ENCODE measurements around the gene SLC25A13. TPM values are rescaled to one million over a fixed set of nuclear protein-coding genes. Genes with fewer than 3 reads are reported as not detected.
A peak's percentile ranks its signal among the peaks of the same experiment; 100 is the strongest.

The SLC25A13 gene
- total and polyA plus RNA-seq, 2 of the 13 experiments (the other 11 are each of a cell fraction or from before 2014, with no cell fraction given): 36.2 to 84.9 TPM

DNA sequence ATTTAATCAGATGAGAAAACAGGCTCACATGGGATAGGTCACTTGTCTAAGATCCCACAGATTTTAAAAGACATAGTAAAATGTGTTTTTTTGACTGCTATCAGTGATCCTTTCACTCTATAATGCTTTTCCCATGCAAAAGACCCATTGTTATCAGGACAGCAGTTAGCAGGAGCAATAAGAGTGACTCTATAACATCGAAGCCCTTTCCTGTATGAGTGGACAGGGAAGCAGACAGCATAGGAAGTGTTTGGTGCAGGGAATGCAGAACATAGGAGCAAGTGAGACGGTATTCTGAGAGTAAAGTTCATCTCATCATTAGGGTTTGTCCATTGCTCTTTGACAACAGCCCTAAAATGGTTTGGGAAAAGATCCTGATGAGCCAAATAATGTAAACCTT lies 68.5 kb downstream of the SLC25A13 start (continued):
- TF ChIP-seq, protein P1, sequence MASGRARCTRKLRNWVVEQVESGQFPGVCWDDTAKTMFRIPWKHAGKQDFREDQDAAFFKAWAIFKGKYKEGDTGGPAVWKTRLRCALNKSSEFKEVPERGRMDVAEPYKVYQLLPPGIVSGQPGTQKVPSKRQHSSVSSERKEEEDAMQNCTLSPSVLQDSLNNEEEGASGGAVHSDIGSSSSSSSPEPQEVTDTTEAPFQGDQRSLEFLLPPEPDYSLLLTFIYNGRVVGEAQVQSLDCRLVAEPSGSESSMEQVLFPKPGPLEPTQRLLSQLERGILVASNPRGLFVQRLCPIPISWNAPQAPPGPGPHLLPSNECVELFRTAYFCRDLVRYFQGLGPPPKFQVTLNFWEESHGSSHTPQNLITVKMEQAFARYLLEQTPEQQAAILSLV (CRISPR knock-in tag; IDR thresholded peaks at IDR 0.05; ENCODE audit: borderline replicate concordance): no peak

DNA sequence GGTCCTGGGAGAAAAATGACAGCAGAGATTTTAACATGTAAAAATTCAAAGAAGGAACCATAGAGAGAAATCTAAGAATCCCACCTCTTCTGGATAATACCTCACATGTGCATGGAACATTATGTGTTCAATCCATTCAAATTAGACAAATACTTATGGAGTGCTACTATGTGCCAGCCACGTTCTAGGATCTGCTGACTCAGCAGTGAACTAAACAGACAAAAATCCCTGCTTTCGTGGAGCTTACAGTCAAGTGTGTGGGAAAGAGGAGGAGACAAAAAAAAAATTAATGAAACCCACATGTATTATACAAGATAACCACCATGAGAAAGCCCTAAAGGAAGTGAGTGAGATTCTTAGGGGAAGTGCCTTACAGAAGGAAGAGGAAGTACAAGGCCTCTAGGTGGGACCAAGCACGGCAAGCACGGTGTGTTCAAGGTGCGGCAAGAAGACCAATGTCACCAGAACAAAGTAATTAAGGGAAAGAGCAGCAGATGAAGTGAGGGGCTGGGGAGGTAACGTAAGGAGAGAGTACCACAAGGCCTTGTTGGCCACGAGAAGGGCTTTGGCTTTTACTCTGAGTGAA lies 71.0 kb downstream of the SLC25A13 start:
- POLR2A ChIA-PET: no interaction called here
- Histone ChIP-seq H3K27me3 (ENCODE audit: control insufficient read depth in 1 of 2, insufficient read depth in 2 of 2, low read length in 2 of 2) (no peaks in the 10 kb centered on the region), H2AFZ (ENCODE audit: low read length) (no peak overlapping the region), H3K36me3 (replicated peaks in 1 of 2; ENCODE audit: control insufficient read depth in 1 of 2, insufficient read depth in 2 of 2, low read length in 2 of 2) (peaks cover 0 to 19% of the 10 kb centered on the region in 2 experiments; a peak in 1 of 5 replicates), H3K9me3 (ENCODE audit: low read length) (no peaks in the 10 kb centered on the region), H3K4me1 (ENCODE audit: insufficient read depth, low read length) (peaks cover 40% of the 10 kb centered on the region), H3K79me2 (ENCODE audit: insufficient read depth, low read length) (peaks cover 79% of the 10 kb centered on the region), H3K9ac (ENCODE audit: insufficient read depth, low read depth, low read length) (no peak overlapping the region), H3K27ac (ENCODE audit: extremely low read length, insufficient read depth, low read length) (no peak overlapping the region), H3K4me2 (ENCODE audit: low read depth, low read length) (no peak overlapping the region), H3K4me3 (replicated peaks in 1 of 3; ENCODE audit: insufficient read depth in 1 of 3, low read depth in 2 of 3, low read length in 3 of 3) (no peak overlapping the region), H4K20me1 (ENCODE audit: insufficient read depth, low read length) (no peaks in the 10 kb centered on the region; the same call in 1 of the 2 replicates)
- ATAC-seq (no peak), FAIRE-seq (no peak), DNase-seq (ENCODE audit: low spot score) (no peak)
- in situ Hi-C loops (cut with HindIII; ENCODE audit: extremely low pct_ligation_motif_present, low pct_unique_long_range_greater_than_20kb): no loop called here
- WGBS (ENCODE audit: low lambda C conversion rate): 82% methylated on average over 7 of the region's 7 CpGs
- intact Hi-C loops (cut with micrococcal nuclease; ENCODE audit: unreplicated experiment): loop anchor here (10.0 kb wide), 1 partner anchor 54 kb away; no protein-coding TSS in a partner anchor
- no TSS peak for BruUV-seq (replicated peaks)
- CTCF ChIA-PET (ENCODE audit: low intra/inter-chr PET ratio, low total read pairs): no interaction called here
- TF ChIP-seq, protein P2, sequence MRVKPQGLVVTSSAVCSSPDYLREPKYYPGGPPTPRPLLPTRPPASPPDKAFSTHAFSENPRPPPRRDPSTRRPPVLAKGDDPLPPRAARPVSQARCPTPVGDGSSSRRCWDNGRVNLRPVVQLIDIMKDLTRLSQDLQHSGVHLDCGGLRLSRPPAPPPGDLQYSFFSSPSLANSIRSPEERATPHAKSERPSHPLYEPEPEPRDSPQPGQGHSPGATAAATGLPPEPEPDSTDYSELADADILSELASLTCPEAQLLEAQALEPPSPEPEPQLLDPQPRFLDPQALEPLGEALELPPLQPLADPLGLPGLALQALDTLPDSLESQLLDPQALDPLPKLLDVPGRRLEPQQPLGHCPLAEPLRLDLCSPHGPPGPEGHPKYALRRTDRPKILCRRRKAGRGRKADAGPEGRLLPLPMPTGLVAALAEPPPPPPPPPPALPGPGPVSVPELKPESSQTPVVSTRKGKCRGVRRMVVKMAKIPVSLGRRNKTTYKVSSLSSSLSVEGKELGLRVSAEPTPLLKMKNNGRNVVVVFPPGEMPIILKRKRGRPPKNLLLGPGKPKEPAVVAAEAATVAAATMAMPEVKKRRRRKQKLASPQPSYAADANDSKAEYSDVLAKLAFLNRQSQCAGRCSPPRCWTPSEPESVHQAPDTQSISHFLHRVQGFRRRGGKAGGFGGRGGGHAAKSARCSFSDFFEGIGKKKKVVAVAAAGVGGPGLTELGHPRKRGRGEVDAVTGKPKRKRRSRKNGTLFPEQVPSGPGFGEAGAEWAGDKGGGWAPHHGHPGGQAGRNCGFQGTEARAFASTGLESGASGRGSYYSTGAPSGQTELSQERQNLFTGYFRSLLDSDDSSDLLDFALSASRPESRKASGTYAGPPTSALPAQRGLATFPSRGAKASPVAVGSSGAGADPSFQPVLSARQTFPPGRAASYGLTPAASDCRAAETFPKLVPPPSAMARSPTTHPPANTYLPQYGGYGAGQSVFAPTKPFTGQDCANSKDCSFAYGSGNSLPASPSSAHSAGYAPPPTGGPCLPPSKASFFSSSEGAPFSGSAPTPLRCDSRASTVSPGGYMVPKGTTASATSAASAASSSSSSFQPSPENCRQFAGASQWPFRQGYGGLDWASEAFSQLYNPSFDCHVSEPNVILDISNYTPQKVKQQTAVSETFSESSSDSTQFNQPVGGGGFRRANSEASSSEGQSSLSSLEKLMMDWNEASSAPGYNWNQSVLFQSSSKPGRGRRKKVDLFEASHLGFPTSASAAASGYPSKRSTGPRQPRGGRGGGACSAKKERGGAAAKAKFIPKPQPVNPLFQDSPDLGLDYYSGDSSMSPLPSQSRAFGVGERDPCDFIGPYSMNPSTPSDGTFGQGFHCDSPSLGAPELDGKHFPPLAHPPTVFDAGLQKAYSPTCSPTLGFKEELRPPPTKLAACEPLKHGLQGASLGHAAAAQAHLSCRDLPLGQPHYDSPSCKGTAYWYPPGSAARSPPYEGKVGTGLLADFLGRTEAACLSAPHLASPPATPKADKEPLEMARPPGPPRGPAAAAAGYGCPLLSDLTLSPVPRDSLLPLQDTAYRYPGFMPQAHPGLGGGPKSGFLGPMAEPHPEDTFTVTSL (CRISPR knock-in tag; IDR thresholded peaks at IDR 0.05; ENCODE audit: borderline replicate concordance): no peak
- TF ChIP-seq ATAD3A (CRISPR knock-in tag; IDR thresholded peaks at IDR 0.05): no peak
- TF ChIP-seq, protein P3, sequence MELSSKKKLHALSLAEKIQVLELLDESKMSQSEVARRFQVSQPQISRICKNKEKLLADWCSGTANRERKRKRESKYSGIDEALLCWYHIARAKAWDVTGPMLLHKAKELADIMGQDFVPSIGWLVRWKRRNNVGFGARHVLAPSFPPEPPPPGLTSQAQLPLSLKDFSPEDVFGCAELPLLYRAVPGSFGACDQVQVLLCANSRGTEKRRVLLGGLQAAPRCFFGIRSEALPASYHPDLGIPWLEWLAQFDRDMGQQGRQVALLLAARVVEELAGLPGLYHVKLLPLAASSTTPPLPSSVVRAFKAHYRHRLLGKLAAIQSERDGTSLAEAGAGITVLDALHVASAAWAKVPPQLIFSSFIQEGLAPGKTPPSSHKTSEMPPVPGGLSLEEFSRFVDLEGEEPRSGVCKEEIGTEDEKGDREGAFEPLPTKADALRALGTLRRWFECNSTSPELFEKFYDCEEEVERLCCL (CRISPR knock-in tag; IDR thresholded peaks at IDR 0.05; ENCODE audit: borderline replicate concordance): no peak
- no peak for TF ChIP-seq SP4 (CRISPR knock-in tag; IDR thresholded peaks at IDR 0.05)
- TF ChIP-seq MAFF (IDR thresholded peaks at IDR 0.05; ENCODE audit: low read depth, low read length): peak; percentile 98
- TF ChIP-seq, protein P4, sequence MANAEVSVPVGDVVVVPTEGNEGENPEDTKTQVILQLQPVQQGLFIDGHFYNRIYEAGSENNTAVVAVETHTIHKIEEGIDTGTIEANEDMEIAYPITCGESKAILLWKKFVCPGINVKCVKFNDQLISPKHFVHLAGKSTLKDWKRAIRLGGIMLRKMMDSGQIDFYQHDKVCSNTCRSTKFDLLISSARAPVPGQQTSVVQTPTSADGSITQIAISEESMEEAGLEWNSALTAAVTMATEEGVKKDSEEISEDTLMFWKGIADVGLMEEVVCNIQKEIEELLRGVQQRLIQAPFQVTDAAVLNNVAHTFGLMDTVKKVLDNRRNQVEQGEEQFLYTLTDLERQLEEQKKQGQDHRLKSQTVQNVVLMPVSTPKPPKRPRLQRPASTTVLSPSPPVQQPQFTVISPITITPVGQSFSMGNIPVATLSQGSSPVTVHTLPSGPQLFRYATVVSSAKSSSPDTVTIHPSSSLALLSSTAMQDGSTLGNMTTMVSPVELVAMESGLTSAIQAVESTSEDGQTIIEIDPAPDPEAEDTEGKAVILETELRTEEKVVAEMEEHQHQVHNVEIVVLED (CRISPR knock-in tag; IDR thresholded peaks at IDR 0.05; ENCODE audit: borderline replicate concordance): no peak
- TF ChIP-seq ZNF616 (CRISPR knock-in tag; IDR thresholded peaks at IDR 0.05; ENCODE audit: low read depth): no peak
- TF ChIP-seq SMARCE1 (IDR thresholded peaks at IDR 0.05; ENCODE audit: borderline replicate concordance): no peak
- peak; percentile 98 to 99 for TF ChIP-seq MAFK (conservative IDR thresholded peaks at IDR 0.05 in 1 of 2, IDR thresholded peaks at IDR 0.05 in 1 of 2; ENCODE audit: low read length in 2 of 2)
- TF ChIP-seq ZNF224 (CRISPR knock-in tag; IDR thresholded peaks at IDR 0.05): no peak
- no peak for TF ChIP-seq ADNP (CRISPR knock-in tag; IDR thresholded peaks at IDR 0.05)
- TF ChIP-seq MAFG (CRISPR knock-in tag; IDR thresholded peaks at IDR 0.05): 0 out of 2 replicates have a peak, but pooled peaks have one; percentile 56
